ENCODE results near the gene NIPSNAP3A.

DNA sequence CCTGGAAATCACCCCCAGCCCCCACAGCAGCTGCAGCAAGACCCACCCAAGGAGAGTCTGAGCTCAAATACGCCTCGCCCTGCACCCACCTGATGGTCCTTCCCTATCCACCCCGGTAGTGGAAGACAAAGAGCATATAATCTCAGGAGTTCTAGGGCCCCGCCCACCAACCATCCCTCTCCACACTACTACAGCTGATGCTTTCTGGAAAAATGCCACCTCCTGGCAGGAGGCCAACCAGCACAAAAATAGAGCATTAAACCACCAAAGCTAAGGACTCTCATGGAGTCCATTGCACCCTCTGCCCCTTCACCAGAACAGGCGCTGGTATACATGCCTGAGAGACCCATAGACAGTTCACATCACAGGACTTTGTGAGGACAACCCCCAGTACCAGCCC, 22.5 kb upstream of the NIPSNAP3A start:
- TF ChIP-seq CTCF (IDR thresholded peaks at IDR 0.05; ENCODE audit: extremely low read depth in 1 of 2, insufficient read depth in 1 of 2, low read depth in 1 of 2, low read length in 2 of 2): no peak
- TF ChIP-seq EZH2 (IDR thresholded peaks at IDR 0.05; ENCODE audit: borderline replicate concordance, low read depth, low read length, severe bottlenecking): no peak
- no peak for TF ChIP-seq POLR2A (IDR thresholded peaks at IDR 0.05; ENCODE audit: low read depth, low read length)
- TF ChIP-seq POLR2AphosphoS5 (IDR thresholded peaks at IDR 0.05; ENCODE audit: insufficient read depth, low read depth, low read length): no peak
- TF ChIP-seq, protein P1, sequence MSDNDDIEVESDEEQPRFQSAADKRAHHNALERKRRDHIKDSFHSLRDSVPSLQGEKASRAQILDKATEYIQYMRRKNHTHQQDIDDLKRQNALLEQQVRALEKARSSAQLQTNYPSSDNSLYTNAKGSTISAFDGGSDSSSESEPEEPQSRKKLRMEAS (IDR thresholded peaks at IDR 0.05; ENCODE audit: insufficient read depth, insufficient read length): no peak
- TF ChIP-seq GATA2 (IDR thresholded peaks at IDR 0.05; ENCODE audit: insufficient read depth, insufficient read length, low read depth, low read length): no peak
- no peak for TF ChIP-seq MYC (IDR thresholded peaks at IDR 0.05; ENCODE audit: low read depth, low read length)
- TF ChIP-seq JUN (IDR thresholded peaks at IDR 0.05; ENCODE audit: borderline replicate concordance, insufficient read depth, insufficient read length, low read depth): no peak
